ENCODE measurements around the gene TRMT1L. TPM values are rescaled to one million over a fixed set of nuclear protein-coding genes. Genes with fewer than 3 reads are reported as not detected.
A peak's percentile ranks its signal among the peaks of the same experiment; 100 is the strongest.

The TRMT1L gene
- total and polyA plus RNA-seq, 2 donors from 2014 or later = 11.6 to 17.9 TPM

DNA sequence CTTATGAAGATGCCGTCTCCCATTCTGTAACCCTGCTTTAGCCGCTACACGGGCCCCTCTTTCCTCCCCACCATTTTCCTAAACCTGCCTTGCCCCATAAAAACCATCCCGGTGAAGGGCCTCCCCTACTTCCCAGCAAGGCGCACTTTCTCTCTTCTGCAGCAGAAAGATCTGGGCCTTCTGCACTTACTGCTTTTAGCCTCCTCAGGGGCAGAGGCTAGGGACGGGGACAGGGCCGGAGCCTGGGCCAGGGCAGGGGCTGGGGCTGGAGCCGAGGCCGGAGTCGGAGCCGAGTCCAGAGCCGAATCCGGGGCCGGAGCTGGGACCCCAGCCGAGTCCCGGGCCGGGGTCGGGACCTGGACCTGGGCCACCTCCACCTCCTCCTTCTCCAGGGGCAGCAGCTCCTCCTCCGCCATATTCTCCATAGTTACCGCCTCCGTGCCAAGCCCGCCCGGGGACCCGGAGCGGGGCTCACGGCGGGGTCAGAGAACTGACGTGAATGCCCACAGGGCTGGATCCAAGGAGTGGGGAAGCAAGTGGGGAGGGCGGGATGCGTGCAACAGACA lies 382 bp downstream of the TRMT1L start:
- intact Hi-C loops (cut with DNase I) = no loop called here
- H3K4me1 ChIP-seq (ENCODE audit: control insufficient read depth in 2 of 3, insufficient read depth in 2 of 3, low read depth in 1 of 3, low read length in 3 of 3) = peaks cover 0 to 25% (median 8%) of the 10 kb centered on the region in 3 donors
- H3K36me3 ChIP-seq (ENCODE audit: control insufficient read depth in 2 of 3, insufficient read depth in 3 of 3, low read length in 3 of 3) = peaks cover 0 to 1% (median under 1%) of the 10 kb centered on the region in 3 donors
- H3K27me3 ChIP-seq (ENCODE audit: control insufficient read depth, insufficient read depth, low read length) = no peaks in the 10 kb centered on the region
- TF ChIP-seq, protein P1, sequence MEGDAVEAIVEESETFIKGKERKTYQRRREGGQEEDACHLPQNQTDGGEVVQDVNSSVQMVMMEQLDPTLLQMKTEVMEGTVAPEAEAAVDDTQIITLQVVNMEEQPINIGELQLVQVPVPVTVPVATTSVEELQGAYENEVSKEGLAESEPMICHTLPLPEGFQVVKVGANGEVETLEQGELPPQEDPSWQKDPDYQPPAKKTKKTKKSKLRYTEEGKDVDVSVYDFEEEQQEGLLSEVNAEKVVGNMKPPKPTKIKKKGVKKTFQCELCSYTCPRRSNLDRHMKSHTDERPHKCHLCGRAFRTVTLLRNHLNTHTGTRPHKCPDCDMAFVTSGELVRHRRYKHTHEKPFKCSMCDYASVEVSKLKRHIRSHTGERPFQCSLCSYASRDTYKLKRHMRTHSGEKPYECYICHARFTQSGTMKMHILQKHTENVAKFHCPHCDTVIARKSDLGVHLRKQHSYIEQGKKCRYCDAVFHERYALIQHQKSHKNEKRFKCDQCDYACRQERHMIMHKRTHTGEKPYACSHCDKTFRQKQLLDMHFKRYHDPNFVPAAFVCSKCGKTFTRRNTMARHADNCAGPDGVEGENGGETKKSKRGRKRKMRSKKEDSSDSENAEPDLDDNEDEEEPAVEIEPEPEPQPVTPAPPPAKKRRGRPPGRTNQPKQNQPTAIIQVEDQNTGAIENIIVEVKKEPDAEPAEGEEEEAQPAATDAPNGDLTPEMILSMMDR (IDR thresholded peaks at IDR 0.05; ENCODE audit: borderline replicate concordance, extremely low read depth, insufficient read depth) = no peak
- DNase-seq = peak in 2 of 5 donors; percentile 54 to 60
- peak overlapping the region; percentile 92 to 95 (median 94) for H3K4me3 ChIP-seq (ENCODE audit: low read length in 3 of 3)
- H3K9me3 ChIP-seq (ENCODE audit: control insufficient read depth in 2 of 3, insufficient read depth in 1 of 3, low read length in 3 of 3) = no peaks in the 10 kb centered on the region
- peak overlapping the region; percentile 99 to 100 for H3K27ac ChIP-seq (ENCODE audit: low read depth in 2 of 2, low read length in 2 of 2)
- peak overlapping the region; percentile 91 to 98 (median 97) for H3K9ac ChIP-seq (ENCODE audit: low read length in 3 of 3)
- FAIRE-seq = no peak

DNA sequence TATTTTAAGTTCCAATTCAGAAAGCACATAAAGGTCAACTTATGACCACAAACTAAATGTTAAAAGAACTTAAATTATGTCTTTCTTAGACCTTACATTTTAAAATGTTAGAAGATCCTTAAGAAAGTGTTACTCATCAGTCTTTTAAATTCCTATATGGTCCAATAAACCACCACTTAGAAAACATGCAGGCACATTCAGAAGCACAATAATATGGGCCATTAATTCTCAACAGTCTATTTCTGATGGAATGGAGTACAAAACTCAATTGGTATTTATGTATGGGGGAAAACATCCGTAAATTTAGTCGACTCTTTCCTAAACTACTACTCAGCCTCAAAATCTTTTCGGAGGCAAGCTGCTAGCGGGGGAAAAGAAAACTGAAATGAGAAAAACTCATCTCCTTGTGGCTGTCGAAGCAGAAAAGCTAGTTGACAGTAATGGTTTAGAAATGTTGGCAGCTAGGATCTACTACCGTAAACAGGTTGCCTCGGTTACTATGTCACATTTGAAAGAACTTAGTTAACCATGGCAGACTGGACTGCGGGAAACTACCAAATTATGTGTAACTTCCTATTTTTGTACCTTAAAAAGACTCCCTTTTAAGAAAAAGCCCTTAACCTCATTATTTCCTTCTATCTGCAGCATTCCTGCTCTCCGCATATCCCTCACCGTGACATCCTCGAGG lies 1.0 kb downstream of the TRMT1L start:
- H3K27me3 ChIP-seq (ENCODE audit: control insufficient read depth, insufficient read depth, low read length) = no peaks in the 10 kb centered on the region
- H3K27ac ChIP-seq (ENCODE audit: low read depth in 2 of 2, low read length in 2 of 2) = peak overlapping the region; percentile 99 to 100
- peak overlapping the region; percentile 91 to 98 (median 97) for H3K9ac ChIP-seq (ENCODE audit: low read length in 3 of 3)
- intact Hi-C loops (cut with DNase I) = no loop called here
- no peaks in the 10 kb centered on the region for H3K9me3 ChIP-seq (ENCODE audit: control insufficient read depth in 2 of 3, insufficient read depth in 1 of 3, low read length in 3 of 3)
- DNase-seq (peak in 3 of 5 donors; percentile 12 to 82 (median 69)), FAIRE-seq (no peak)
- H3K36me3 ChIP-seq (ENCODE audit: control insufficient read depth in 2 of 3, insufficient read depth in 3 of 3, low read length in 3 of 3) = peaks cover 0 to 3% (median 2%) of the 10 kb centered on the region in 3 donors
- H3K4me3 ChIP-seq (ENCODE audit: low read length in 3 of 3) = peak overlapping the region; percentile 92 to 95 (median 94)
- TF ChIP-seq, protein P1 (IDR thresholded peaks at IDR 0.05; ENCODE audit: borderline replicate concordance, extremely low read depth, insufficient read depth) = no peak
- peaks cover 0 to 25% (median 8%) of the 10 kb centered on the region in 3 donors for H3K4me1 ChIP-seq (ENCODE audit: control insufficient read depth in 2 of 3, insufficient read depth in 2 of 3, low read depth in 1 of 3, low read length in 3 of 3)

DNA sequence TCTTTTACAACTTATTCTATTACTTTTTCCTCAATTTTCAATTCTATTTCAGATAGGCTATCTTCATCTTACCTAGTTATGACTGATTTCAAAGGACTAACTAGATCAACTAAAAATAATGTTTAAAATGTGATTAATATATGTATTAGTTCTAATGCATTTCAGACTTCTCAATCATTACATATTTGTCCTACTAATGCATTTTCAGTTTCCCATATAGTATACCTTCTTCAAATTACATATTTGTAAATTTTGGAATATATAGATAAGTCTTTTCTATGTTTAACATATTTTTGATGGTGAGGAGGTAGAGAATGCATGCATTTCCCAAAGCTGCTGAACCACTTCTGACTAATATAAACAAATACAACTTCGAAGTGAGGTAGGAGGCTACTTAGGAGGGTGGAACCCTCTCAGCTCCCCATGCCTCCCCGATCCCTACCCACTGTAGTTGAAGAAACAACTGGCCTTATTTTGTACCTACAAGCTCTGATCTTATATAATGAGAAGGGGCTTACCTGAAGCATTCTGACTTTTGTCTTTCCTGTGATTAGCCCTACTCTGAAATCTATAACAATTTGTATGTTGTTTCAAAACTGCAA lies 1.7 kb downstream of the TRMT1L start:
- Histone ChIP-seq H3K9me3 (ENCODE audit: control insufficient read depth in 2 of 3, insufficient read depth in 1 of 3, low read length in 3 of 3) (no peaks in the 10 kb centered on the region), H3K9ac (ENCODE audit: low read length in 3 of 3) (peak overlapping the region in 2 of 3 donors; percentile 91 to 97), H3K4me1 (ENCODE audit: control insufficient read depth in 2 of 3, insufficient read depth in 2 of 3, low read depth in 1 of 3, low read length in 3 of 3) (peaks cover 0 to 25% (median 8%) of the 10 kb centered on the region in 3 donors), H3K36me3 (ENCODE audit: control insufficient read depth in 2 of 3, insufficient read depth in 3 of 3, low read length in 3 of 3) (peaks cover 0 to 7% (median 6%) of the 10 kb centered on the region in 3 donors), H3K27ac (ENCODE audit: low read depth in 2 of 2, low read length in 2 of 2) (no peak overlapping the region), H3K4me3 (ENCODE audit: low read length in 3 of 3) (peak overlapping the region in 1 of 3 donors; percentile 4), H3K27me3 (ENCODE audit: control insufficient read depth, insufficient read depth, low read length) (no peaks in the 10 kb centered on the region)
- TF ChIP-seq, protein P1 (IDR thresholded peaks at IDR 0.05; ENCODE audit: borderline replicate concordance, extremely low read depth, insufficient read depth) = no peak
- no peak for FAIRE-seq
- intact Hi-C loops (cut with DNase I) = no loop called here
- peak in 2 of 5 donors; percentile 9 to 17 for DNase-seq

All from kidney (tissue), 14 donors.